Tibial nerve (tissue), 3 donors: Measurements from ENCODE around the gene C12orf75.

ENCODE experiments used
- CTCF ChIP-seq, 5 experiments: fragments of 200-600 bp in 3 of 5; fragments of 450-650 bp in 2 of 5; sonication (generic) in 3 of 5; IDR thresholded peaks; one replicate each; pipeline ENCODE4 v1.5.1; 2016 to 2019; ENCODE audit warnings: antibody characterized with exemption in 5 of 5, mild to moderate bottlenecking in 3 of 5, moderate library complexity in 2 of 5
- POLR2A ChIP-seq, 2 donors: fragments of 450-650 bp; IDR thresholded peaks; one replicate each; pipeline ENCODE4 v1.6.1; 2017; ENCODE audit warnings: antibody characterized with exemption in 2 of 2, mild to moderate bottlenecking in 2 of 2, moderate library complexity in 2 of 2

- TF ChIP-seq CTCF (IDR thresholded peaks at IDR 0.05): no peak
- TF ChIP-seq POLR2A (IDR thresholded peaks at IDR 0.05): no peak
Observed at GRCh38 chr12:105335856-105336255, 5.4 kb downstream of the C12orf75 start.
